ENCODE data around the gene UTF1. TPM values are rescaled to one million over a fixed set of nuclear protein-coding genes. Genes with fewer than 3 reads are reported as not detected.
A peak's percentile ranks its signal among the peaks of the same experiment; 100 is the strongest.

The UTF1 gene
- total and polyA plus RNA-seq, 9 of the 15 experiments (the other 6 are each of a cell fraction or from before 2014, with no cell fraction given) = 0.35 to 0.46 TPM; not detected in 7

DNA sequence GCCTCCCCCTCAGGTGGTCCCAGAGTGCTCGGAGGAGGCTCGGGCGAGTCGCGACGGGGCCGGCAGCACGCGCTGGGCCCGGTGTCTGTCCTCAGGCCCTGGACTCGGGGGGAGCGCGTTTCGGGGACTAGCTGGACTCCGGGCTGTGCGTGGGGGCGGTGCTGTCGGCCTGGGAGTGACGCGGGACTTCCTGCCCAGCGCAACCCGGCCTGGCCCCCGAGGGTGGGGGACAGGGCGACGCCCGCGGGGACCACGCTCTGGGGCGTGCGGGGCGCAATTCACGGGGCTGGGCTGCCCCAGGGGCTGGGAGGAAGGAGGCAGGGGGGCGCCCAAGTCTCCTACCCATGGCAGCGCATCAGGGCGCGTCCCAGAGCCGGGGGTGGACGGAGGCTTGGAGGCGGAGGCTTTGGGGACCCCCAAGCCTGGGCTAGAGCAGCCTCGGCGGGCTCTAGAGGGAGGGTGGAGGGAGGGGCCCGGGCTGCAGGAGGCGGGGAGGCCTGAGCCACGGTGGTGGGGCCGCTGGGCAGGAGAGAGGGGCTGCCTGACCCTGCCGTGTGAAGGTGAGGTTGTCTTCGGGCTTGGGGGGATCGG is 5.3 kb downstream of the UTF1 start:
- H2AFZ ChIP-seq (ENCODE audit: low read depth, low read length) = peak overlapping the region; percentile 70
- no peaks in the 10 kb centered on the region for H3K9me3 ChIP-seq (replicated peaks; ENCODE audit: control insufficient read depth, insufficient read depth, low read depth, low read length)
- 0 out of 3 replicates have a peak overlapping the region, but pooled peaks have one; percentile 36 for H3K27ac ChIP-seq (ENCODE audit: extremely low read depth, low read depth, low read length)
- peak overlapping the region; percentile 25 for H3K4me3 ChIP-seq
- DNase-seq (ENCODE audit: extremely low read depth in 1 of 4, low spot score in 3 of 4) = peak in 3 of 4 experiments; percentile 65 to 69 (median 67)
- no TSS peak for BruUV-seq (replicated peaks)
- in situ Hi-C loops (cut with MboI) = no loop called here
- CTCF ChIA-PET (ENCODE audit: low intra/inter-chr PET ratio) = no interaction called here
- peaks cover 0 to 46% of the 10 kb centered on the region in 2 experiments; a peak in 2 of 5 replicates for H3K4me1 ChIP-seq (replicated peaks in 1 of 2; ENCODE audit: control insufficient read depth in 2 of 2, insufficient read depth in 2 of 2, low read length in 2 of 2)
- H3K9ac ChIP-seq (ENCODE audit: insufficient read depth in 1 of 2, low read depth in 2 of 2, low read length in 2 of 2) = peak overlapping the region; percentile 34 to 55; a peak in 3 of 4 replicates
- 34% methylated on average over 9 of the region's 48 CpGs for WGBS (ENCODE audit: insufficient coverage, low coverage, missing lambda C conversion rate)
- no peak for FAIRE-seq
- no peak overlapping the region for H3K4me2 ChIP-seq (ENCODE audit: insufficient read depth, low read length)
- H3K9me1 ChIP-seq (ENCODE audit: control insufficient read depth, insufficient read depth, low read length) = no peaks in the 10 kb centered on the region
- no peaks in the 10 kb centered on the region for H3K79me2 ChIP-seq (ENCODE audit: control insufficient read depth, insufficient read depth, low read length)
- no peaks in the 10 kb centered on the region for H4K20me1 ChIP-seq (replicated peaks; ENCODE audit: control insufficient read depth, insufficient read depth, low read length)
- ATAC-seq = peak; percentile 89
- no peaks in the 10 kb centered on the region for H3K36me3 ChIP-seq (ENCODE audit: control insufficient read depth, insufficient read depth, low read length)
- H3K27me3 ChIP-seq (ENCODE audit: control insufficient read depth in 2 of 2, insufficient read depth in 2 of 2, low read length in 2 of 2) = no peaks in the 10 kb centered on the region
- intact Hi-C loops (cut with micrococcal nuclease) = no loop called here
- POLR2A ChIA-PET = no interaction called here
- TF ChIP-seq CREM (IDR thresholded peaks at IDR 0.05; ENCODE audit: low read depth) = peak; percentile 82
- TF ChIP-seq, protein P1, sequence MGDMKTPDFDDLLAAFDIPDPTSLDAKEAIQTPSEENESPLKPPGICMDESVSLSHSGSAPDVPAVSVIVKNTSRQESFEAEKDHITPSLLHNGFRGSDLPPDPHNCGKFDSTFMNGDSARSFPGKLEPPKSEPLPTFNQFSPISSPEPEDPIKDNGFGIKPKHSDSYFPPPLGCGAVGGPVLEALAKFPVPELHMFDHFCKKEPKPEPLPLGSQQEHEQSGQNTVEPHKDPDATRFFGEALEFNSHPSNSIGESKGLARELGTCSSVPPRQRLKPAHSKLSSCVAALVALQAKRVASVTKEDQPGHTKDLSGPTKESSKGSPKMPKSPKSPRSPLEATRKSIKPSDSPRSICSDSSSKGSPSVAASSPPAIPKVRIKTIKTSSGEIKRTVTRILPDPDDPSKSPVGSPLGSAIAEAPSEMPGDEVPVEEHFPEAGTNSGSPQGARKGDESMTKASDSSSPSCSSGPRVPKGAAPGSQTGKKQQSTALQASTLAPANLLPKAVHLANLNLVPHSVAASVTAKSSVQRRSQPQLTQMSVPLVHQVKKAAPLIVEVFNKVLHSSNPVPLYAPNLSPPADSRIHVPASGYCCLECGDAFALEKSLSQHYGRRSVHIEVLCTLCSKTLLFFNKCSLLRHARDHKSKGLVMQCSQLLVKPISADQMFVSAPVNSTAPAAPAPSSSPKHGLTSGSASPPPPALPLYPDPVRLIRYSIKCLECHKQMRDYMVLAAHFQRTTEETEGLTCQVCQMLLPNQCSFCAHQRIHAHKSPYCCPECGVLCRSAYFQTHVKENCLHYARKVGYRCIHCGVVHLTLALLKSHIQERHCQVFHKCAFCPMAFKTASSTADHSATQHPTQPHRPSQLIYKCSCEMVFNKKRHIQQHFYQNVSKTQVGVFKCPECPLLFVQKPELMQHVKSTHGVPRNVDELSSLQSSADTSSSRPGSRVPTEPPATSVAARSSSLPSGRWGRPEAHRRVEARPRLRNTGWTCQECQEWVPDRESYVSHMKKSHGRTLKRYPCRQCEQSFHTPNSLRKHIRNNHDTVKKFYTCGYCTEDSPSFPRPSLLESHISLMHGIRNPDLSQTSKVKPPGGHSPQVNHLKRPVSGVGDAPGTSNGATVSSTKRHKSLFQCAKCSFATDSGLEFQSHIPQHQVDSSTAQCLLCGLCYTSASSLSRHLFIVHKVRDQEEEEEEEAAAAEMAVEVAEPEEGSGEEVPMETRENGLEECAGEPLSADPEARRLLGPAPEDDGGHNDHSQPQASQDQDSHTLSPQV (IDR thresholded peaks at IDR 0.05) = 0 out of 2 replicates have a peak, but pooled peaks have one; percentile 35
- TF ChIP-seq, protein P2, sequence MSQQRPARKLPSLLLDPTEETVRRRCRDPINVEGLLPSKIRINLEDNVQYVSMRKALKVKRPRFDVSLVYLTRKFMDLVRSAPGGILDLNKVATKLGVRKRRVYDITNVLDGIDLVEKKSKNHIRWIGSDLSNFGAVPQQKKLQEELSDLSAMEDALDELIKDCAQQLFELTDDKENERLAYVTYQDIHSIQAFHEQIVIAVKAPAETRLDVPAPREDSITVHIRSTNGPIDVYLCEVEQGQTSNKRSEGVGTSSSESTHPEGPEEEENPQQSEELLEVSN (IDR thresholded peaks at IDR 0.05; ENCODE audit: borderline replicate concordance in 1 of 2, extremely low read depth in 1 of 2, insufficient read depth in 1 of 2, insufficient read length in 1 of 2, low read depth in 1 of 2, low read length in 1 of 2, poor library complexity in 1 of 2, severe bottlenecking in 1 of 2) = peak in 1 of 2 experiments; percentile 20
- peak; percentile 29 for TF ChIP-seq PHF20 (IDR thresholded peaks at IDR 0.05; ENCODE audit: partially characterized antibody)
- no peak for TF ChIP-seq EP300 (IDR thresholded peaks at IDR 0.05; ENCODE audit: low read length)
- no peak for TF ChIP-seq ZKSCAN8 (CRISPR knock-in tag; IDR thresholded peaks at IDR 0.05)
- TF ChIP-seq SLC30A9 (CRISPR knock-in tag; IDR thresholded peaks at IDR 0.05) = no peak
- TF ChIP-seq TEAD4 (IDR thresholded peaks at IDR 0.05; ENCODE audit: low read length) = no peak
- TF ChIP-seq TEAD4 (CRISPR knock-in tag; IDR thresholded peaks at IDR 0.05; ENCODE audit: borderline replicate concordance) = no peak
- peak; percentile 49 for TF ChIP-seq RBFOX2 (IDR thresholded peaks at IDR 0.05; ENCODE audit: low read depth, low read length)
- peak in 1 of 2 experiments; percentile 27; a peak in 2 of 4 replicates for TF ChIP-seq NRF1 (conservative IDR thresholded peaks at IDR 0.05 in 1 of 2, IDR thresholded peaks at IDR 0.05 in 1 of 2)
- TF ChIP-seq, protein P3, sequence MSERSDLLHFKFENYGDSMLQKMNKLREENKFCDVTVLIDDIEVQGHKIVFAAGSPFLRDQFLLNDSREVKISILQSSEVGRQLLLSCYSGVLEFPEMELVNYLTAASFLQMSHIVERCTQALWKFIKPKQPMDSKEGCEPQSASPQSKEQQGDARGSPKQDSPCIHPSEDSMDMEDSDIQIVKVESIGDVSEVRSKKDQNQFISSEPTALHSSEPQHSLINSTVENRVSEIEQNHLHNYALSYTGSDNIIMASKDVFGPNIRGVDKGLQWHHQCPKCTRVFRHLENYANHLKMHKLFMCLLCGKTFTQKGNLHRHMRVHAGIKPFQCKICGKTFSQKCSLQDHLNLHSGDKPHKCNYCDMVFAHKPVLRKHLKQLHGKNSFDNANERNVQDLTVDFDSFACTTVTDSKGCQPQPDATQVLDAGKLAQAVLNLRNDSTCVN (CRISPR knock-in tag; IDR thresholded peaks at IDR 0.05) = no peak
- peak in 1 of 2 experiments; percentile 78; a peak in 2 of 4 replicates for TF ChIP-seq MAZ (CRISPR knock-in tag; conservative IDR thresholded peaks at IDR 0.05 in 1 of 2, IDR thresholded peaks at IDR 0.05 in 1 of 2)
- TF ChIP-seq HMGN3 (IDR thresholded peaks at IDR 0.05; ENCODE audit: borderline replicate concordance, extremely low read depth, insufficient read length, low read depth, low read length) = no peak
- peak; percentile 69; the same call in 1 of the 2 replicates for TF ChIP-seq ZBTB7A (IDR thresholded peaks at IDR 0.05; ENCODE audit: borderline replicate concordance, control insufficient read depth, low read depth, low read length)

Measured in K562 (cell line).